Left colon (tissue), 2 donors: Measurements from ENCODE around the gene HTR2C. TPM values are rescaled to one million over a fixed set of nuclear protein-coding genes. Genes with fewer than 3 reads are reported as not detected.
A peak's percentile ranks its signal among the peaks of the same experiment; 100 is the strongest.
"Not testable (repeated sequence)": the region's sequence is repeated elsewhere in the genome, so short reads cannot be mapped to it uniquely, and the experiment has no call there.

Source experiments
- ATAC-seq: fragments of 200-7000 bp; cut with Tn5 transposase; one replicate; pipeline ENCODE4 v1.9.1; 2020; ENCODE audit warnings: mild to moderate bottlenecking, moderate library complexity
- DNase-seq, 2 donors: peaks; one replicate each; pipeline ENCODE4 v3.0.0-alpha.2; 2020
- intact Hi-C, 2 donors: fragments of 100-400 bp; cut with DNase I in 1 of 2; cut with micrococcal nuclease in 1 of 2; formaldehyde crosslinking; loops; one replicate each; pipeline versions ENCODE4 v1.11.2 to v1.14.0; 2022; cut with DNase I, micrococcal nuclease
- long read RNA-seq: library from polyadenylated mRNA; unstranded; transcript quantifications from one replicate; pipeline ENCODE4 v2.0.0, GENCODE V29; 2021
- total RNA-seq, 2 donors: library from RNA; stranded (reverse); fragmentation: NEBNext Ultra II Directional; extraction: Animal tissue kit (Norgen Biotek cat#: 25700); gene quantifications; one replicate each; pipeline ENCODE4 v1.2.1, GENCODE V29; 2021
- donor health status: DM: no; HTN: no; CAD: no.
- donor health status: DM: yes; HTN: yes; CAD: no.

HTR2C gene
- not detected for total RNA-seq
- long read RNA-seq: 0 reads

DNA sequence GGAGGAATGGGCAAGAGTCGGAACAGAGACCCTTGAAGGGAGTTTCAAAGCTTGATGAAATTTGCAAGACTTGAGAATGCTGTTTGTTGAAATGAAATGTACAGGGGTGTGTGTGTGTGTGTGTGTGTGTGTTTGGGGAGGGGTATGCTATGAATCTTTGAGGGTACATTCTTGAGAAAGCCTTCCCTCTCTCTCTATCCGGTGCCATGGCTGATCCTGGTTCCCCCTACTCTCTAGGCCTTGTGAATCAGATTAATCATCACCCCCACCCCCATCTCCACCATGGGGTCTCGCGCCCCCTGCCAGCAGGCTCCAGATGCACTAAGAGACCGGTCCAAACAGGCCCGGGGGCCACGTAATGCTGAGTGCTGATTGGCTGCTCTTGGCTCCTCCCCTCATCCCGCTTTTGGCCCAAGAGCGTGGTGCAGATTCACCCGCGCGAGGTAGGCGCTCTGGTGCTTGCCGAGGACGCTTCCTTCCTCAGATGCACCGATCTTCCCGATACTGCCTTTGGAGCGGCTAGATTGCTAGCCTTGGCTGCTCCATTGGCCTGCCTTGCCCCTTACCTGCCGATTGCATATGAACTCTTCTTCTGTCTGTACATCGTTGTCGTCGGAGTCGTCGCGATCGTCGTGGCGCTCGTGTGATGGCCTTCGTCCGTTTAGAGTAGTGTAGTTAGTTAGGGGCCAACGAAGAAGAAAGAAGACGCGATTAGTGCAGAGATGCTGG is at the start of gene HTR2C:
TSS of gene HTR2C (plus strand) at position 441 of the 729 bp plus-strand sequence. CDS start 142,851 bp downstream, outside the sequence.
- DNase-seq (no peak), ATAC-seq (no peak)

GRCh38 chrX:114580336-114580735 is 3.5 kb upstream of the HTR2C start:
- ATAC-seq (no peak), DNase-seq (no peak)
- intact Hi-C loops: no loop called here

More for the DNA sequence above, at the start of gene HTR2C:
- intact Hi-C loops: no loop called here

- intact Hi-C loops: no loop called here
- ATAC-seq (no peak), DNase-seq (no peak)
These were observed 2.2 kb upstream of the HTR2C start for GRCh38 chrX:114581528-114582263.

DNA sequence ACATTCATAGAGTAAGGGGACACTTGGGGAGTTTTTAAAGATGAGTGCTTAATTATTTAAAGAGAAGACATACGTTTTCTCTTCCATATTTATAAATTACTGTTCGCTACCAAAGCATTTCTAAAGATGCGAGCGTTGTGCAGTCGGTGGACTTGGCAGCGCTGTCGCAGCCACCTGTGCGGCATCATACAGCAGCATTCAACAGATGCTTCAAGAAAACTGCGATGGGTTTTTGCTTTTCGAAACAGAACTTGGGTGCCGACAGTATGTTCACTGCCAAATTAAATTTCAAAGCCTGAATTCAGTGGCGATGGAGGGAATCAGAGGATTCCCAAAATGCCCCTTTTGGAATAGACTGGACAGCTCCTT is 1.6 kb upstream of the HTR2C start:
- ATAC-seq (no peak), DNase-seq (no peak)
- intact Hi-C loops: no loop called here

DNA sequence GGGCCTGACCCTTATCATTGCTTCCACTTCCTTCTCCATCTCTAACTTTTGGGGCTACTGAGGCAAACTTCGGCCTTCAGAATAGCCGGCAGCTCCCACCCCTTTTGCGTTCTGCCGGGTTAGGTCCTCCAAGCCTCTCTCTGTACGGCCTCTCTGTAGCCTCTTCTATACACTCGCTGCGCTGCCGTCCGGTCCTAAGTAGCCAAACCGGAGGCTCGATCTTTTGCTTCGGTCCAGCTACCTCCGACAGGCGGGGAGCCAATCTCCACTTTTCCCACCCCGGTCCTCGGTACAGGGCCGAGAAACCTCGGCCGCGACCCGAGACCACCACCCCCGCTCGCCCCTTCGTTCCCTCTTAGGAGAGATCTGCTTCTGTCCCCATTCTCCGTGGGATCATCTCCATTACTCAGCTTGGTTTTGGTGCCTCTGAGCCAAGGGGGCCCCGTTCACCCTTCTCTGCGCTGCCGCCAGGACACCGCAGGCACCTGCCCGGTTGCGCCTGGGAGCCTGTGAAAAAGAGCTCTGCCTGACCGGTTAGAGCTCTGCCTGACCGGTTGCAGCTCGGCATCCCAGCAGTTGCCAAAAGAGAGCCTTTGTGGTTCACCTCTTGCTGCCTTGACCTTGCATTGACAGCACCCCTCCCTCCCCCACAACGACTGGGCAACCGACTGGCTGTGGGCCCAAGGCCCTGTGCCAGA is 1.0 kb upstream of the HTR2C start:
- ATAC-seq (no peak), DNase-seq (no peak)
- intact Hi-C loops: no loop called here

GRCh38 chrX:114584375-114584943 is 573 bp downstream of the HTR2C start:
- intact Hi-C loops: no loop called here
- ATAC-seq (no peak), DNase-seq (no peak)

GRCh38 chrX:114584983-114585842 is 1.3 kb downstream of the HTR2C start:
- intact Hi-C loops: no loop called here
- DNase-seq: no peak
- ATAC-seq: no peak

GRCh38 chrX:114591121-114591520 is 7.2 kb downstream of the HTR2C start:
- ATAC-seq (no peak), DNase-seq (no peak)
- intact Hi-C loops: no loop called here

- intact Hi-C loops: no loop called here
- no peak for DNase-seq
- ATAC-seq: no peak
These were observed 15.4 kb downstream of the HTR2C start for GRCh38 chrX:114599305-114599704.

DNA sequence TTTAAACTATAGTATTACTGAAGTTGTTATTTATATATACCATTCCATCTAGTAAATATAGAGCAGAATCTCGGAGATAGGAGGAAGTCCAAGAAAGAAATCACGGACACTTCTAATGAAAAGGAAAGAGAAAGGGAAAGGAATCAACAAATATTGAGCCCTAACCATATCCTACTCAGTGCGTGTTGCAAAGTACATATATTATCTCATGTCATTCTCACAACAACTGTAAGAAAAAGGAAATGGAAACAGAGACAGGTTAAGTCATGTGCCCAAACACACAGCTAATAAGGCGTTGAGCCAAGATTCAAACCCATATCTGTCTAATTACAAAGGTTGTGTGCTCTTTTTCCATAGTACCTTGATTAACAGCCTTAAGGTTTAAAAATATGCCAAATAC is 16.0 kb downstream of the HTR2C start:
- intact Hi-C loops: no loop called here
- ATAC-seq: no peak
- no peak for DNase-seq

DNA sequence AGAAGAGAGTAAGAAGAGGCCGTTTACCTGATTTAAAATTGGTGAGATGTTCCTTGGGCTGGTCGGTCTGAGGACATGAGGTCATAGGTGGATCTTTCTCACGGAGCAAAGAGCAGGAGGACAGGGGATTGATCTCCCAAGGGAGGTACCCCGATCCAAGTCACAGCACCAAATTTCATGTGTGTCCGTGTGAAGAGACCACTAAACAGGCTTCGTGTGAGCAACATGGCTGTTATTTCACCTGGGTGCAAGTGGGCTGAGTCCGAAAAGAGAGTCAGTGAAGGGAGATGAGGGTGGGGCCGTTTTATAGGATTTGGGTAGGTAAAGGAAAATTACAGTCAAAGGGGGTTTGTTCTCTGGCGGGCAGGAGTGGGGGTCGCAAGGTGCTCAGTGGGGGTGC is 22.7 kb downstream of the HTR2C start:
- ATAC-seq, DNase-seq, intact Hi-C loops: not testable (repeated sequence)

DNA sequence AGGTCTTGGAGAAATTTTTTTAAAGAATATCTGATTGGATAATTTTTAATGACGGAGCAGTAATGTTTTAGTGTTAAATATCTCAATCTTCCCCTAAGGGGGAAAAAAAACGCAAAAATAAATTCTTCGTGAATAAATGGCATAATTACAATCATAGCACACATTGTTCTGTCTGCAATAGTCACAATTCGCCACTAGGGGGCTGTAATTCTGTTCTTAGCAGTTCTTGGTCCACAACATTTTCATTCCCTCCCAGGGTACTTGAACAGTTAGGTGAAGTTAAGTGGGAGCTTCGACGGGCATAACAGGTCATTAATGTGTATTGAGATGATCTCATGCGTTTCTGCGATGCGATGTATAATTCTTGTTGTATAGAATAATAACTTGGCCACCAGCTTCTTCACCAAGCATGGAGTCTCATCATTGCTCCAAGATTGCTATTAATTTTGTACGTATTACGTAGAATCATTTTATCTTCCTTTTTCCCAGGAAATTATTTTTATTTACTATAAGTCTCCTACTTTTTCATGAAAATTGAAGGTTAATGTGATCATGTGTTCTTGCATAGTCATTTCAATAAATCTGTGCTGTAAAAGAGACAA is 27.2 kb downstream of the HTR2C start:
- DNase-seq (peak in 1 of 2 donors; percentile 34), ATAC-seq (no peak)
- intact Hi-C loops: no loop called here

GRCh38 chrX:114615765-114616164 is 31.9 kb downstream of the HTR2C start:
- DNase-seq (no peak), ATAC-seq (no peak)
- intact Hi-C loops: no loop called here

DNA sequence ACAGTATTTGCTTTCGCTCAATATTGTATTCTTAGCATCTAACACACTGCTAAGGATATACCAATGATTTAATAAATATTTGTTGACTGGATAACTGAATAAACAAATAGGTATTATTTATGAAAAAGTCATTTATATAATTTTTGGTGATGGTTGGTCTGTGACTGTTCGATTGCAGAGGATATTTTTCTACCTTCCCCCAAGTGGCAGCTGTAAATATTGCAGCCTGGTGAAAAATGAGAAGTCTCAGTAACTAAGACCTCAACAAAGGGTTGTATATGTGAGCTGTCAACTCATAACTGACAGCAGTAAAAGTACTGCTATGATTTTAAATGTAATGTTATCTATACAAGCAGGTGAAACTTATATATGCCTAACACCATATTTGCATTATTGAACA is 36.0 kb downstream of the HTR2C start:
- ATAC-seq (no peak), DNase-seq (no peak)
- intact Hi-C loops: no loop called here

GRCh38 chrX:114626323-114626722 is 42.4 kb downstream of the HTR2C start:
- DNase-seq (no peak), ATAC-seq (no peak)
- intact Hi-C loops: no loop called here

- intact Hi-C loops: no loop called here
- DNase-seq: no peak
- ATAC-seq: no peak
These were observed 52.1 kb downstream of the HTR2C start for GRCh38 chrX:114635986-114636385.

GRCh38 chrX:114650351-114650750 is 66.5 kb downstream of the HTR2C start:
- ATAC-seq (no peak), DNase-seq (no peak)
- intact Hi-C loops: no loop called here

- no peak for ATAC-seq
- intact Hi-C loops: no loop called here
- no peak for DNase-seq
These were observed 91.5 kb downstream of the HTR2C start for GRCh38 chrX:114675365-114675764.
